Endothelial cell of hepatic sinusoid (primary cell): Measurements from ENCODE around the gene KLHDC4.
"Not testable (repeated sequence)": the region's sequence is repeated elsewhere in the genome, so short reads cannot be mapped to it uniquely, and the experiment has no call there.

Experiments used
- in situ Hi-C: cut with HindIII; loops from 2 replicates; pipeline ENCODE4 v1.10.0; 2017; ENCODE audit warnings: low sequenced_read_pairs

Gene KLHDC4

DNA sequence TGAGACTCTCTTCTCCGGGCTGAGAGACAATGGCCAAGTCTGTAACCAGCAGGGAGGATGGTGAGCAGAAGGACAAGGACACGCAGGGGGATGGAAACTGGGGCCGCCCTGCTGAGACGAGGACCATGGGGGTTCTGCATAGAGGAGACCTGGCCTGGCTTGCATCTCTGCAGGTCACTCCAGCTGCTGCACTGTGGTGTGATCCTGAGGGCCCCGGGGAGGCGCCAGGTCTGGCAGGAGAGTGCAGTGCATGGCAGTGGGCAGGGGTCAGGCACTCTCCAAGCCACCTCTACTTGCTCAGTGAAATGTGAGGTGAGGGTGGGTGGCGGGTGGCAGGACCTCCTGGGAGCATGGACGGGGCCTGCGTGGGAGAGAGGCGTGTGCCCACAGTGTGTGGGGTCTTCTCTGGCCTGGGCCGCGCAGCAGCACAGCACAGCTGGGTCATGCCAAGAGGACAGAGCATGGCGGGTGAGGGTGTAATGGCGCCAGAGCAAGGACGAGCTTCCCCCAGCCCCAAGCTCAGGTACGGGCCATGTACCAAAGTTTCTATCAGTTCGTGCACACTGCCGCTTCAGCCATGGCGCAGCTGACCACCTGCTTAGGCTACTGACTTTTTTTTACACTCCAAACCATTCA lies 43.1 kb downstream of the KLHDC4 start:
- in situ Hi-C loops, result loop anchor here (5.0 kb wide), 1 partner anchor 40 kb away; no protein-coding TSS in a partner anchor

DNA sequence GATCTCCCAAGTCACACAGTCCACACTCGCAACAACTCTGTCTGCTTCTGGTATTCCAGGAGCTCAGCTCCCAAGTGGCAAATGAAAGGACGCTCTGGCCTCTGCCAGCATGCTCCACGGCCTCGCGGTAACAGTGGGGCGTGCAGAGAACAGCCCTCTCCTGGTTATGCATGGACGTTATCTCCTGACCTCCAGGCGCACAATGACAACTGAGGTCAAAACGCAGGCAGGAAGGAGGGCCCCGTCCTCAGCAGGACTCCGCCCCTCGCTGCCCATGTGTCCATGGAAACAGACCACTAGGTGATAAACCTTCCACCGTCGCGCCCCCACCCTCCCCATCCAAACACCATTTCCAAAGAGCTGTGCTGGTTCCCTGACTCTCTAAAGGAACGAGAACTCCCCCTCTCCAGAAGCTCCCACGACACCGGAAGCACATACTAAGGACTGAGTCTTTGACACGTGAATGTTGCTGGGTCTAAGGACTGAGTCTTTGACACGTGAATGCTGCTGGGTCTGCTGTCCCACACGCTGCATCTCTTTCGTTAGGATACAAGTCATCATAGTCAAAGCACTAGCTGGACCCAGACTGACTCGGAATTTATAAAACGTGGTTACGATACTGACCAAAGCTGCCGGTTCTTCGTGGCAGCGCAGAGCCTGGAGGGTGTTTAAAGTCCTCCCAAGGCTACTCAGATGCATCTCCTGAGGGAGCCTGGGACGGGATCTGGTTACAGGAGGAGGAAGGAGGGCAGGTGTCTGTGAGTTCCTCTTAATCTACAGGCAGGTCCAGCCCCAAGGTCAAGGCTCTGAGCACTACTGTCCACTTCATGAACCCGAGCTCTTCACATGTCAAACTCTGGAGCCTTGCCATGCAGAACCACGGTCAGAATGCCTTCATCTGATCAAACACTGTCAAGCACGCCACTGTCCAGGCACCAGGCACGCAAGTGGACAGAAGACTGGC lies 43.9 kb downstream of the KLHDC4 start:
- in situ Hi-C loops, result loop anchor here (5.0 kb wide), 1 partner anchor 40 kb away; no protein-coding TSS in a partner anchor

DNA sequence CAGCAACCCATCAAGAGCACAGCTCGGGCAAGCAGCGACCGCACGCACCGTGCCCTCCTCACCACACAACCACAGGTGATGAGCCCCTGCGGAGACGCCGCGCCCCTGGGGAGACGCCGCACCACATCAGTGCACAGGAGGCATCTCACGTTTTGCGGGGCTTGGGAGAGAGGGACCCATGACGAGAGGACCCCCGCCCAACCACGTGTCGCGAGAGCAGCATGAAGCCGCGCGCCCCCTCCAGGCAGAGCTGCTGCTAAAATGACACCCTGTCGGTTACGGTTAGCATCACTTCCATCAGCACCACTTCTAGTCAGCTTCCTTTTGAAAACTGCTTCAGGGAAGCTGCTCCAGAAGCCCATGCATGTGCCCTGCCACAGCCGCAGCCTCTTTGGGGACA lies 45.3 kb downstream of the KLHDC4 start:
- in situ Hi-C loops, result loop anchor here (5.0 kb wide), 1 partner anchor 42 kb away; no protein-coding TSS in a partner anchor

DNA sequence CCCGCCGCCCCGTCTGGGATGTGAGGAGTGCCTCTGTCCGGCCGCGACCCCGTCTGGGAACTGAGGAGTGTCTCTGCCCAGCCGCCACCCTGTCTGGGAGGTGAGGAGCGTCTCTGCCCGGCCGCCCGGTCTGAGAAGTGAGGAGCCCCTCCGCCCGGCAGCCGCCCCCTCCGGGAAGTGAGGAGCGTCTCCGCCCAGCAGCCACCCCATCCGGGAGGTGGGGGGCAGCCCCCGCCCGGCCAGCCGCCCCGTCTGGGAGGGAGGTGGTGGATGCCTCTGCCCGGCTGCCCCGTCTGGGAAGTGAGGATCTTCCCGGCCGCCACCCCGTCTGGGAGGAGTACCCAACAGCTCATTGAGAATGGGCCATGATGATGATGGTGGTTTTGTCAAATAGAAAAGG lies 47.0 kb downstream of the KLHDC4 start:
- in situ Hi-C loops, result not testable (repeated sequence)

DNA sequence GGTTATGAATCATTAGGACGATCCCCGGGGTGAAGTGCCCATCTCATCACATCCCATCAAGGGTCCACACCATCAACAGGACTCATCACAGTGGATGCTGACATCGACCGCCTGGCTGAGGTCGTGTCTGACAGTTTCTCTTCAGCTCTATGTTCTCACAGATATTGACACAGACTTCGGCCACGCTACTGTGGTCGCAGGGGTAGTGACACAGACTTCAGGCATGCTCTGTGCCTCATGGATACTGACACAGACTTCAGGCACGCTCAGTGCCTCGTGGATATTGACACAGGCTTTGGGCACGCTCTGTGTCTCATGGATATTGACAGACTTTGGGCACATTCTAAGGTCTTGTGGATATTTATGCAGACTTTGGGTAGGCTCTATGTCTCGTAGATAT lies 50.1 kb downstream of the KLHDC4 start:
- in situ Hi-C loops, result no loop called here

DNA sequence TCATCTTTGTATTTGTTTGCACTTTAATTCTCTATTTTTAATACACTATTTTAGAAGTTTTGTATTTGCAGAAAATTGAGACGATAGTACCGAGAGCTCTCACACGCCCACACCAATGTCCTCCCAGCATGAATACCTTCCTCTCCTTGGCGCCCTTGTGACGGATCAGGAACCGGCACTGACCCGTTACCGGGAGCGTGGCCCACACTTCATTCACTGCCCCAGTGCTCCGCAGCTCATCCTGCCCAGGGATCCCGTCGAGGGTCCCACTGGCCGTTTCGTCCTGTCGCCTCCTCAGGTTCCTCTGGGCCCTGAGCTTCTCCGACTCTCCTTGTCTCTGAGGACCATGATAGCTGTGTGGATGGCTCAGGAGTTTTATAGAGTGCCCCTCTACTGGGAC lies 50.6 kb downstream of the KLHDC4 start:
- in situ Hi-C loops, result no loop called here

DNA sequence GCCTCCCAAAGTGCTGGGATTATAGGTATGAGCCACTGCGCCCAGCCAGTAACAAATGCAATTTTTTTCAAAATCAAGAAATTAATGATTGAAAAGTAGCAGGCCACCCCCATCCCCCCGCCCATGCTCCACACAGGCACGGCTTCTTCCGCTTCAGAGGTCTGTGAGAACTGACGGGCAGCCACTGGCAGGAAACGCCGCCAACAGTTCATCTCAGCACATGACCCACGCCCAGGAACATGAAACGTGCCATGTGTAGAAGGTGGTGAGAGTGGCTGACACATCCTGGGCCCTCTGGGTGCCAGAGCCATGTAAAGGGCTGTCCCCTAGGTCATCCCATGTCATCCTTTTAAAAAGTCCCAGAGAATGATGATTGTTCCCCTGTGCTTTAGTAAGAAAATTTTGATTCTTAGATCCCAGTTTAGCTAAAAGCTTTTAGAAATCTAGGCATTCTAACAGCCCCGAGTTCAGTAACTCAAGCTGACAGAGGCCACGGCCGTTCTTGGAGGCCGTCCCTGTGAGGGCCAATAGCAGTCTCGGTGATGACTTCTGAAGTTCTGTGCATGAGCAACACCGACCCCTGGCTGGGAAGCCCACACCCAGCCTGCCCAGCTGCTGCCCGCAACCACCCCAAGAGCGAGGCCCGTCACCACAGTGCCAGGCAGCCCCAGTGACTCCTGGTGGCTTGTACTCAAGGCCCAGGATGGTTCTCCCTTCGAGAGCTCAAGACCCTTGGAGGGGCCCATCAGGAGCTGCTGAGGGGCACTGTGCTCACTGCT lies 52.1 kb downstream of the KLHDC4 start:
- in situ Hi-C loops, result no loop called here

DNA sequence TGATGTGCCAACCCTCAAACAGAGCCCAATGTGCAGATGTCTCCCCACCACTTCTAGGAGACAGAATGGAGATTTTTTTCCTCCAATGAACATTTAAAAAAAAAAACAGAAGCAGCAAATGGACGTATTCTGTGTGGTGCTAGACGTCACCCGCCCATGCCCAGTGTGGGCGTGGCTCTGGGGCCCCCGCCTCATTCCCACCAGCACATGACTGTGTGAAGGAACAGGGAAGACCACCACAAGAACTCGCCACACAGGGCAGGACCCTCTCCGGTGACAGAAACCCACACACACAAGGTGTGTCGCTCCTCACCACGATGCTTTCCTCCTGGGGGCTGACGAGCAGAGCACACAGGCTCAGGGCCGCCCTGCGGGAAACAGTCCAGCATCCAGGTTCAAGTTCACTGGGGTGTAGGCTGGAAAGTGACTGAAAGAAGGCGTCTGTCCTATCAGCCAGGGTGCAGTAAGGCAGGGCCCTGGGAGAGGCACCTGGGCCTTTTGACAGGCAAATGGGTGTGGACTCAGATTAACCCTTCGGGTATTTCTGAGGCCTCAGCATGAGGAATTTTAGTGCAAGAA lies 53.5 kb downstream of the KLHDC4 start:
- in situ Hi-C loops, result no loop called here

DNA sequence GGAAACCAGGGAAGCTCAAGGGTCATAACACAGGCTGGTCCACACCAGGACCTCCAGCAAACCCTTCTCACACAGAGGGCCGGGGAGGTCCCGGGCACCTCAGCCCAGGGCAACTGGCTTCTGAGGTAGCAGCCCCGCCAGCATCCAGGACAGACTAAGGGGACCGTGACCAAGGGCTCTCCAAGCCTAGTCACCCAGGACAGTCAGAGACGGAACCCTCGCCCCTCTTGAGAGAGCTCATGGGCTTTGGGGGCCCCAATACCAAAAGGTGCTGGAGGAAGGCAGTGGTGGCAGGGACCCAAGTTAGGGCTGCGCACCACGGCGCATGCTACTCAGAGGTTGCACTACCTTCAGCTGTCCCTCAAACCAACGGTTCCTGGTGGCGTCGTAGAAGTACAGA lies 54.9 kb downstream of the KLHDC4 start:
- in situ Hi-C loops, result no loop called here

DNA sequence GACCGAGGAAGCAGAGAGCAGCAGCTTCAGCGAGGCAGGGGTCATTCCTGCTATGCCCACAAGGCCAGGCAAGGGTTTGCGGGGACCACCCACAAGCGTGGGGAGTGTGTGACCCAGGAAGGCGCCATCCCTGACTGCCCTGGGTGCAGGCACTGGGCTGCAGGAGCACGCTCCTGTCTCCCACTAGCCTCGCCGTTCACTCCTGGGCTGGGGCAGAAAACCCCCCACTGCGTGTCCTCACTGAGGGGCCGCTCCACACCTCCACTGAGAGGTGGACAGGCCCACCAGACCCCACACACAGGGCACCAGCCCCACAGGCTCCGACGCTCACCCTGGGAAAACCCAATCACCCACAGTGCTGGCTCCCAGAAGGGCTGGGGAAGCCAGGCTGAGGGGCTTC lies 56.1 kb downstream of the KLHDC4 start:
- in situ Hi-C loops, result no loop called here

DNA sequence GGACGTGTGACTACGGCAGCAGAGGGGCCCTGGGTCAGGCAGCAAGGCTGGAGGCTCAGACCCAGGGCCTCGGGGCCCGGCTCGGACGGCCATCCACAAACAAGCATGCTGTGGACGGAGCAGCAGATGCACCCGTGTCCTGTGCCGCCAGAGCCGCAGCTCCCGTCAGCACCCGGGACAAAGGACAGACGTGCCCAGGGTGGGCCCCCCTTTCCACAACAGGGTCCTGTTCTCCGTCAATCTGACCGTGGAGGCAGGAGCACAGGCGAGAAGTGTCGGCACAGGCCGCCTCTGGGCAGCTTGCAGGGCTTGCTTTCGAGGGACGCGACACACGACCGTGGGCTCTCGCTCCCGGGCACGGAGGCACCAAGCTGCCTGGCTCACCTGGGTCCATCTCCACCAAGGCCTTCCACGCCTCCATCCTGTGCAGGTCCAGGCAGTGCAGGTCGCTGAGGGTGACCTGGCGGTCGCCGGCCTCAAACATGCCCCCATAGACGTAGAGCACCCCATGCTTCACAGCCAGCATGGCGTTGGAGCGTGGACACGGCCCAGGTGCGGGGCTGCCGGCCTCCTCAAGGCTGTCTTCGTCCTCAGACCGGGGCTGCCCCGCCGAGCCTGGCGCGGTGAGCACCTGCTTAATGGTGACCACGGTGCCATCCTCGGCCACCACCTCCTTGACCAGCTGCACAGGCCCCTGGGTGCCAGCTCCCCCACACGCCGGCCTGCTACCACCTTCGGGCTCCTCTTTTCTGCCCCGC lies 56.7 kb downstream of the KLHDC4 start:
- in situ Hi-C loops, result no loop called here

DNA sequence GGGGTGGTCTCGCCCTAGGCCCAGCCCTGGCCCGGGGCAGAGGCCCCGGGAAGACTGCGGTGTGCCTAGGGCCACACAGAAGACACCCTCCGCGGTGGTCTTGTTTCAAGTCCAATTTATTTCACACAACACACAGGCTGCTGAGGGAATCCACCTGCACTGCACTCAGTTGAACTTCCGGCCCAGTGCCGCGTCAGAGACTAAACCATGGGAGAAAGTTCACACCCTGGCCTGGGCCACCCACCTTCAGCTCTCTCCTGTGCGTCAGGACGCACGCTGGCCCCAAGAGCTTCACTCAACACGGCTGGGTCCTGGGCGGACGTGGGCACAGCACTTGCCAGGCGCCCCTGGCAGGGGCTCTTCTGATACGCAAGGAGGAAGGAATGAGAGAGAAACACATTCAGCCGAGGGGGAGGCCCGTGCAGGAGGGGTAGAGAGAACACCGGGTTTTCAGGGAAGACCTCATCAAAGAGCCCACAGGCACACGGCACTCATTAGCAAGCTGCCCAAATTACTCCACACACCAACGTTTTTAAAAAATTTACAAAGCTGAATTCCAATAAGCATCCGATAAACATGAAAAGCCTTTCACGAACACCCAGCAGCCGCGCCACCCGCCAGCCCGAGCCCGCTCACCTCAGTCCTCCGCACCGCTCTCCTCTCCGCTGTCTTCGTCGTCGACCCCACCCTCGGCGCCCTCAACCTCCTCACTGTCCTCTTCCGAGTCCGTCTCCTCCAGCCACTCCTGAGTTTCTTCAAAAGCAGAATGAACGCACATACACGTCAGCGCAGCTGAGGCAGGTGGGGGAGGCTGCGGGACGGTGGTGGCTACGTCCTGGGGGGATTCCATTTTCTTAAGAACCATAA lies 57.8 kb downstream of the KLHDC4 start:
- in situ Hi-C loops, result no loop called here

DNA sequence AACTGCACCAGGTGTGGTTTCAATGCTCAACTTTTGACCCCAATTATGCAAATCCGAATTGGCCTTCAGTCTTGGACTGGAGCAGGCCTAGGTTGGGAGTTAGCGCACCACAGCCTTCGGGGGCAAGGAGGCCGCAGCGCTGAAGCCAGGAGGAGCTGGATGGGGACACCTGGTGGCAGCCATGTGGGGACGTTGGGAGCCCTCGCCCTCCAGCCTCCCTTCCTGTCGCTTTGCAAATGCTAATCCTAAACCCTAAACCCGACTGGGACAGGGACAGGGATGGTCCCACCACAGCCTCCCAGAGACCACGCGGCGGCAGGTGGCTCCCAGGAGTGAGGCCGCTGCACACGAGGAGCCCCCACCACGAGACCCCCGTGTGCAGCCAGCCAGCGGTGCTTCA lies 58.7 kb downstream of the KLHDC4 start:
- in situ Hi-C loops, result no loop called here

DNA sequence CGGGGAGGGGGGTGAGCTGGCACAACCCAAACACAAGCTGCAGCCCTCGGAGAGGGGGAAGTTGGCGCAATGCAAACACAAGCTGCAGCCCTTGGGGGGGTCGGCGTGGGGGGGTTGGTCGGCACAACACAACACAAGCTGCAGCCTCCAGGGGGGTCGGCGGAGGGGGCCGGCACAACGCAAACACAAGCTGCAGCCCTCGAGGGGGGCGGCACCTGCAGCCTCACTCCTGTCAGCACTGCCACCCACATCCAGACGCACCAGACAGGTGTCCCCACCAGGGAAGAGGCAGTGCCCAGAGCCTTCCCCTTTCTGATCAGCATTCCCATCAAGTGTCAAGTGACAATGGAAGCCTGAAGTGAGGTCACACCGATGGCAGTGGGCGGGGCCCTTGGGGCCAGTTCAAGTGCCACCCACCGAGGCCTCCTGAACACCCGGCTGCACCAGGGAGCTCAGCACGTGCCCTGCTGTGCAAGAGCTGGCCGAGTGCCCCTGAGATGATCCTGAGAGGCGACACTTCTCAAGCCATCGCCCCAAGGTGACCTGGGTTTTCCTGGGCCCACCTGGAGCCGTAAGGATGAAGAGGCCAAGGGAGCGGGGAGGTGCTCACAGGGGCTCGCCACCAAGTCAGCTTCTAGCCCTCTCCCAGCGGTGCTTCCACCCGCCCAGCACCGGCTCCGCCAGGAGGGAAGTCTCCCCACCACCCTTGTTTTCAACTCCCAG lies 59.3 kb downstream of the KLHDC4 start:
- in situ Hi-C loops, result no loop called here

DNA sequence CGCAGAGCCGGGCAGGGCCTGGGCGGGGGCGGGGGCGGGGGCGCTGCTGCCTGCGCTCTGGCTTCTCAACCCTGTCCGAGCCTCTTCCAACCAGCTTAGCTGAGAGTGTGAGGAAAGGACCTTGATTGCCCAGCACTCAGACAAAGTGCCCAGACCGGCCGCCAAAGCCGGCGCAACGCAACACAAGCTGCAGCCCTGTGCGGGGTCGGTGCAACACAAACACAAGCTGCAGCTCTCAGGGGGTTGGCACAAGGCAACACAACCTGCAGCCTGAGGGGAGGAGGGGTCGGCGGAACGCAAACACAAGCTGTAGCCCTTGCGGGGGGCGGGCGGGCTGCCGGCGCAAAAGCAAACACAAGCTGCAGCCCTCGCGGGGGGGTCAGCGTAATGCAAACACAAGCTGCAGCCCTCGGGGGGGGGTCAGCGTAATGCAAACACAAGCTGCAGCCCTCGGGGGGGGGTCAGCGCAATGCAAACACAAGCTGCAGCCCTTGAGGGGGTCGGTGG lies 60.0 kb downstream of the KLHDC4 start:
- in situ Hi-C loops, result no loop called here

DNA sequence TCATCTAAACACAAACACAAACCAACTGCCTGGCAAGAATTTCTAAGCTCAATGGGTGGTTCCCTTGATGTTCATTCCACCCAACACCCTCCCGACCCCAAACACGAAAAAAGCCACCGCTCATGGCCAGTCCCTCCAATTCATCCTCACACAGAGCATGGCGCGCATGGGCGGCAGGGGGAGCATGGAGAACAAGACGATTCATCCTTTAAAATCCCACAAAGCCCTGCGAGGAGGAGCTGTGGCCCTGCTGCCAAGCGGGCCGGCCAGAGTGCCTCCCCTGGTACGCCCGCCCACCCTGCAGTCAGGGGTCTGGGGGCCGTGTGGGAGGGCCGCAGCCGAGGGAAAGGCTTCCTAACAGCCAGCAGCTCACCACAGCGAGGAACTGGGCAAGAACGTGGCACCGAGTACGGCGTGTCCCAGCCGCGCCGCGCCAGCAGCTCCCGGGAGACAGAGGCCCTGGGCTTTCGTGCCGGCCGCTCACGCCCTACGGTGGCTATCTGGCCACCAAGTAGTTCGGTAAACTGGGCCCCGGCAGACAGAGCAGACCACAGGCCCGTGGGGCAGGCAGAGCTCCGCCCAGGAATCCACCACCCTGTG lies 60.9 kb downstream of the KLHDC4 start:
- in situ Hi-C loops, result loop anchor here (5.0 kb wide), 1 partner anchor 83 kb away; no protein-coding TSS in a partner anchor

DNA sequence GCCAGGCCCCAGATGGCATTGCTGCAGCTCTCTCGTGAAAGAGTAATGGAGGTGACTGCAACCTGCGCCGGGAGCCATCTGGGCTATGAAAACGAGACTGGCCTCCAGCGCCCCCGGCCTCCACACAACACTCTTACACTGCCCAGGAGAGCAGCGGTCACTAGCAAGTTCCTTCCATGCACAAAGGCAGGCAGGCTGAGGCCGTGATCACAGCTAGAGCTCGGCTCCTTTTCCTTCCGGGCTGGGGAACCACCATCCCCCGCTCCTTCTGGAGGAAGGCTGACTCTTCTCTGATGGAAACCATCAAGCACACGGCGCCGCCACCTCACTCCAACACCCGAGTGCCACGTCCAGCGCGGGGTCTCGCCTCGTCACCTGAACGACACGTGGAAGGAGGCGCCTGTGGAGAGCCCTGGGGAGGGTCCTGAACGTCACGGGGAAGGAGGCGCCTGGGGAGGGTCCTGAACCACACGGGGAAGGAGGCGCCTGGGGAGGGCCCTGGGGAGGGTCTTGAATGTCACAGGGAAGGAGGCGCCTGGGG lies 61.9 kb downstream of the KLHDC4 start:
- in situ Hi-C loops, result loop anchor here (5.0 kb wide), 1 partner anchor 82 kb away; no protein-coding TSS in a partner anchor
